GM18868 (cell line): Measurements from ENCODE around the gene CACNB4.
"Not testable (repeated sequence)": the region's sequence is repeated elsewhere in the genome, so short reads cannot be mapped to it uniquely, and the experiment has no call there.

Source experiments
- ATAC-seq: cut with Tn5 transposase; IDR thresholded peaks from one replicate; pipeline ENCODE4 v1.9.1; 2021; ENCODE audit warnings: mild to moderate bottlenecking, moderate library complexity; ENCODE audit not compliant: unreplicated experiment

CACNB4 gene

GRCh38 chr2:152024477-152024876 is 74.4 kb downstream of the CACNB4 start:
- ATAC-seq = no peak

- ATAC-seq = peak; percentile 51
These were observed 76.8 kb downstream of the CACNB4 start for GRCh38 chr2:152022090-152022489.

DNA sequence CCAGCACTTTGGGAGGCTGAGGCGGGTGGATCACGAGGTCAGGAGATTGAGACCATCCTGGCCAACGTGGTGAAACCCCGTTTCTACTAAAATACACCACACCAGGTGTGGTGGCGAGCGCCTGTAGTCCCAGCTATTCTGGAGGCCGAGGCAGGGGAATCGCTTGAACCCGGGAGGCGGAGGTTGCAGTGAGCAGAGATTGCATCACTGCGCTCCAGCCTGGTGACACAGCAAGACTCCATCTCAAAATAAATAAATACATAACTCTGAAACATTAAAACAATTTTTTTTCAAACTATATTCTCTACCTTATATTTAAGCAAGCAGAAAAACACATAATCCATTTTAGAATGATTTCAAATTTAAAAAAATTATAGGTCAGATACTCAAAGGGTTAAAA is 77.8 kb downstream of the CACNB4 start:
- not testable (repeated sequence) for ATAC-seq

GRCh38 chr2:152019732-152020131 is 79.1 kb downstream of the CACNB4 start:
- peak; percentile 87 for ATAC-seq

DNA sequence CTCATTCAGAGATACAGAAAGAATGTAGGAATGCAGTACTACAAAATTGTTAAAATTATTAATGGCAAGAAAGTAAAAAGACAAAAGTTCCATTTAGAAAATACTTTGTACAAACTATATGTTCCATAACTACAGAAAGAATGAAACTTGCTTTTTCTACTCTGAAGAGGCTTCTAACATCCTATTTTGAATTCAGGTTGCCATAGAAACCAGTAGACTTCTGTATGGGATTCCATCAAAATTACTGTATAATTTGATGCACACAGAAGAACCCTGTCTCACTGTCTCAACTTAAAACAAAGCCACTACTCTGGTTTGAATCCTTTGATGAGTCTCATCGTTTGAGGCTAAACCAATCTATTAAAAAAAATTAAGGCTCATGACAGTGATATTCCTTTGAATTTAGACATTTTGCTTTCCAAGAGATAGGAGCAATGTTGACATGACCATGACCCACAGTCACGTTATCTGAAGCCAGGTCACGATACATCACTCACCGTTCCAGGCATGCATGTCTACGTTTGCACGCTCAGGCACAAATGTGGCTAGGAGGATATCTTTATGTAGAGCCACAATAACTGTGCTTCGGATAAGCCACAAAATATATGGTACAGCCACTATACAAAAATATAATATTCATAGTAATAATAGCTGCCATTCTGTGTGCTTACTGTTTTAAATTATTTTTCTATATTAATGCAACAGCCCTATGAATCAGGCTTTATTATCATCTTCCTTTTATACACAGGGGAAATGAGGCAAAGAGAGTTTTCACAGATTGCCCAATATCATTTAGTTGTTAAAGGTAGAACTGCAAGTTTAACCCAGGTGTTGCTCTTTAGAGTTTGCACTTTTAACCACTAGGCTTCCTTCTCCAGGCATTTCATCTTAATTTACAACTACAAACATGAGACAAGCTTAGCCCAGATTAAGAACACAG is 82.4 kb downstream of the CACNB4 start:
- ATAC-seq = no peak

DNA sequence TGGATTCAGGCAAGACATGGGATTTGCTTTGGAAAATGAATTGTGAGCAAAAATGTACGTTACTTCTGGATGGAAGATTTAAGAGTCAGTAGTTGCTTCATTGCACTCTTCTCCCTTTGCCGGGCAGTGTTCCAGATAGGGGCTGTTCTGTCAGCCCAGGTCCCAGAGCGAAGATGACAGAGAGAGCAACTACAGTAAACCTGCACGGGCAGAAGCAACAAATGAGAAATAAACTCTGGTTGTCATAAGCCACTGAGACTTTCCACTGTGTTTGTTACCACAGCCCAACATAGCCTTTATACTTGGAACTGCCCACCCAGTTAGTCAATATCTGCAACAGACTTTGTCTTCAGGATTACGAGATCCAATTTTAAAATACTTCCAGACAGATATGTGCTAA is 83.3 kb downstream of the CACNB4 start:
- ATAC-seq = no peak

DNA sequence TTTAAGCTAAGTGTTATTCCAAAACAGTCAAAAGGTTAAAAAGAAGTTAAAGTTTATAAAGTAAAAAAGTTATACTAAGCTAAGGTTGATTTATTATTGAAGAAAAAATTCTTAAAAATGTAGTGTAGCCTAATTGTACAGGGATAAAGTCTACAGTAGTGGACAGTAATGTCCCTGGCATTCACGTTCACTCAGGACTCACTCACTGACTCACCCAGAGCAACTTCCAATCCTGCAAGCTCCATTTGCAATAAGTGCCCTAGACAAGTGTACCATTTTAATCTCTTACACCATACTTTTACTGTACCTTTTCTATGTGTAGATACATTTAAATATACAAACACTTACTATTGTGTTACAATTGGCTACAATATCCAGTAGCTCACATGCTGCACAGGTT is 86.1 kb downstream of the CACNB4 start:
- ATAC-seq = no peak

DNA sequence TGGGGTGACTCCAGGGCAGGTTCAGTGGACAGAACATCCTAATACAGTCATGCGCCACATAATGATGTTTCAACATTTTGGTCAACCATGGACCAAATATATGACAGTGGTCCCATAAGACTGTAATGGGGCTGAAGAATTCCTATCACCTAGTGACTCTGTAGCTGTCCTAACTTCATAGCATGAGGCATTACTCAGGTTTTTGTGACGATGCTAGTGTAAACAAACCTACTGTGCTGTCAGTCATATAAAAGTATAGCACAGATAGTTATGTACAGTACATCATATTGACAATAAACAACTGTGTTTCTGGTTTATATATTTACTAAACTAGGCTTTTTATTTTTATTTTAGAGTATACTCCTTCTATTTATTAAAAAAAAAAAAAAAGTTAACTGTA is 87.1 kb downstream of the CACNB4 start:
- no peak for ATAC-seq

- no peak for ATAC-seq
These were observed 93.2 kb downstream of the CACNB4 start for GRCh38 chr2:152005607-152006006.

DNA sequence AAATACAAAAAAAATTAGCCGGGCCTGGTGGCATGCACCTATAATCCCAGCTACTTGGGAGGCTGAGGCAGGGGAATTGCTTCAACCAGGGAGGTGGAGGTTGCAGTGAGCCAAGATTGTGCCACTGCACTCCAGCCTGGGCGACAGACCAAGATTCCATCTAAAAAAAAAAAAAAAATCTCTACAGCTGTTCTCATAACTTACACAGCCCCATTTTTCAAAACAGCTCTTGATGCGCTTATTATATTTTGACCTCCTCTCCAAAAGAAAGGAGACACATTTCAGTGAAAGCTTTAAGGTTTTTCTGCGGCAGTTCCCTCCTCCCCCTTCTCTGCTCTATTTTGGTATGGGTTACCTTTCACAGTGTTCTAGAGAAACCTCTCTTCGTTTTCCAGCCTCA is 95.6 kb downstream of the CACNB4 start:
- ATAC-seq = not testable (repeated sequence)

- no peak for ATAC-seq
These were observed 99.8 kb downstream of the CACNB4 start for GRCh38 chr2:151999053-151999452.

- ATAC-seq = no peak
These were observed 102.4 kb downstream of the CACNB4 start for GRCh38 chr2:151996243-151997003.

GRCh38 chr2:151995161-151995557 is 103.7 kb downstream of the CACNB4 start:
- ATAC-seq = no peak

GRCh38 chr2:151994178-151994577 is 104.7 kb downstream of the CACNB4 start:
- not testable (repeated sequence) for ATAC-seq

GRCh38 chr2:151991010-151991409 is 107.8 kb downstream of the CACNB4 start:
- ATAC-seq = no peak

DNA sequence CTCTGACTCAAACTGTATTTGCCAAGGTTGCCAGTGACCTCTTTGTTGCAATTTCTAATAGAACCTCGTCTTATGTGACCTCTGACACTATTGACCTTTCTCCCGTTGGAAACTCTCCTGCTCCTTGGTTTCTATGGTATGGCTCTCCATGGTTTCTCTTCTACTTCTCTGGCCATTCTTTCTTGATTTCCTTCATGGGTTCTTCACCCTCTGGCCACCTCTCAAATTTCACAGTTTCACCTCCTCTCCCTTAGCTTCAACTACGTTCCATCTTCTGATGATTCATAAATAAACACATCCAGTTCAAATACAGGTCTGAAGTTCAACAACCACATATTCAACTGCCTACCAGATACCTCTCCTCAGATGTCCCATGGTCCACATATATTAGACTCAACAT is 109.5 kb downstream of the CACNB4 start:
- ATAC-seq = no peak

DNA sequence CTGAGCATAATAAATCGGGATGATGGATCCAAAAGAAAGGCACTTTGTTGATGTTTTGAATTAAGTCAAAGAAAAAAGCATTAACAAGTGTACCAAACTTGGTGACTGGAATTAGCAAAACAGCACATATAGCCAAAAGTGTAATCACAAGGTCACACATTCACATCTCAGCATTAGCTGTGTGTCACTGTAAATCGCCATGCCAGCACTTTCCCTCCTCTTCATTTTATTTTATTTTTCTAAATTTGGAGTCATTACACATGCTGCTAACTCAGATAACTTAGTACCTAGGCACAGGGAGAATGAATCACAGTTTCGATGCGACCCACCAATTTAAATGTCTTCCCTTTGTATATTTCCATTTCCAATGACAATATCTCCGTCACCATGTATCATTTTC is 111.4 kb downstream of the CACNB4 start:
- ATAC-seq = no peak

GRCh38 chr2:151984424-151985083 is 114.3 kb downstream of the CACNB4 start:
- ATAC-seq = peak; percentile 83

GRCh38 chr2:151983221-151983620 is 115.6 kb downstream of the CACNB4 start:
- ATAC-seq = no peak

DNA sequence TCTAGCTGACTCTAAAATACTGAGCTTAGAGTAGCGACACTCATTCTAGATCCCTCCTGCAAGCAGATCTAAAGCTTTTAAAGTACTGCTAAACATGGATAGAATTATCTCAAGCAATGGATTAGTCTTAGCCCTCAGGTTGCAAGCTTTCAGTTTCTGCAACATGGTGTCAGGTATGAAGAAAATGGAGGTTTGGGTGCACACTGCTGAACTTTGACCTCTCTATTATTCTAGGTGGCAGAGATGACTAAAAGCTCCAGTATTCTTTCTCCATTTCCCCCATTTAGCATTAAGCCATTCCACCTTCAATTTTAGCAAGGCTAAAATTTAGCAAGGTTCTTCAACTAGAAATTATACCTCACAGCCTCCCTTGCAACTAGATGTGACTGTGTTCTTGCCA is 117.0 kb downstream of the CACNB4 start:
- ATAC-seq = no peak

DNA sequence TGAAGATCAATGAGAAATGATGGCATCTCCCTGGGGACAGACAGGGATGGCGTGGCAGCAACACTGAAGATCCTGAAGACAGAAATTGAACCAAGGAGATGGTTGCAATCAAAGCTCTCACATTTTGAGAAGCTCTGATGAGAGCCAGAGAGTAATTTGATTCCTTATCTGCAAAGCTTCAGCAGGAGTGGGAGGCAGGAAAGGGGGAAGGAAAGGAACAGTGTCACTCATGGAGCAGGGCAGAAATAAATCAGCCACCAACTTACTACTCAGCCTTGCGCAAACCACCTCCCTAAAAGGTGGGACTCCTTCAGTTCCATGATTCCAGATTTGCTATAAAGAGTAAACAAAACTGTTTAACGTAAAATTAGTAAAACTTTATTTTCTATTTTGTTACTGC is 119.2 kb downstream of the CACNB4 start:
- ATAC-seq = no peak
